ENCODE measurements around the gene PRKACG.

The PRKACG gene

GRCh38 chr9:68983522-68984424 is 30.1 kb downstream of the PRKACG start:
- H3K4me3 ChIP-seq (ENCODE audit: low read depth, low read length) = no peak overlapping the region

- H3K4me3 ChIP-seq (ENCODE audit: low read depth, low read length) = no peak overlapping the region
These were observed 30.9 kb downstream of the PRKACG start for GRCh38 chr9:68983008-68983411.

- H3K4me3 ChIP-seq (ENCODE audit: low read depth, low read length) = no peak overlapping the region
These were observed 32.1 kb downstream of the PRKACG start for GRCh38 chr9:68981789-68982188.

GRCh38 chr9:68980341-68980914 is 33.5 kb downstream of the PRKACG start:
- no peak overlapping the region for H3K4me3 ChIP-seq (ENCODE audit: low read depth, low read length)

GRCh38 chr9:68979538-68980314 is 34.2 kb downstream of the PRKACG start:
- H3K4me3 ChIP-seq (ENCODE audit: low read depth, low read length) = no peak overlapping the region

- H3K4me3 ChIP-seq (ENCODE audit: low read depth, low read length) = no peak overlapping the region
These were observed 35.4 kb downstream of the PRKACG start for GRCh38 chr9:68978501-68978900.

GRCh38 chr9:68978066-68978465 is 35.8 kb downstream of the PRKACG start:
- no peak overlapping the region for H3K4me3 ChIP-seq (ENCODE audit: low read depth, low read length)

GRCh38 chr9:68975365-68976043 is 38.4 kb downstream of the PRKACG start:
- no peak overlapping the region for H3K4me3 ChIP-seq (ENCODE audit: low read depth, low read length)

GRCh38 chr9:68974901-68975300 is 39.0 kb downstream of the PRKACG start:
- H3K4me3 ChIP-seq (ENCODE audit: low read depth, low read length) = no peak overlapping the region

GRCh38 chr9:68974431-68974830 is 39.5 kb downstream of the PRKACG start:
- no peak overlapping the region for H3K4me3 ChIP-seq (ENCODE audit: low read depth, low read length)

GRCh38 chr9:68973619-68974018 is 40.3 kb downstream of the PRKACG start:
- H3K4me3 ChIP-seq (ENCODE audit: low read depth, low read length) = no peak overlapping the region

GRCh38 chr9:68970151-68970550 is 43.8 kb downstream of the PRKACG start:
- H3K4me3 ChIP-seq (ENCODE audit: low read depth, low read length) = no peak overlapping the region

- no peak overlapping the region for H3K4me3 ChIP-seq (ENCODE audit: low read depth, low read length)
These were observed 44.4 kb downstream of the PRKACG start for GRCh38 chr9:68969538-68969937.

GRCh38 chr9:68967800-68968199 is 46.1 kb downstream of the PRKACG start:
- H3K4me3 ChIP-seq (ENCODE audit: low read depth, low read length) = no peak overlapping the region

GRCh38 chr9:68966496-68966944 is 47.4 kb downstream of the PRKACG start:
- no peak overlapping the region for H3K4me3 ChIP-seq (ENCODE audit: low read depth, low read length)

GRCh38 chr9:68964765-68965164 is 49.1 kb downstream of the PRKACG start:
- H3K4me3 ChIP-seq (ENCODE audit: low read depth, low read length) = no peak overlapping the region

GRCh38 chr9:68964102-68964541 is 49.8 kb downstream of the PRKACG start:
- no peak overlapping the region for H3K4me3 ChIP-seq (ENCODE audit: low read depth, low read length)

GRCh38 chr9:68963416-68963815 is 50.5 kb downstream of the PRKACG start:
- no peak overlapping the region for H3K4me3 ChIP-seq (ENCODE audit: low read depth, low read length)

Measured in iPS-11a (cell line).